Measurements from ENCODE around the gene NTPCR.

DNA sequence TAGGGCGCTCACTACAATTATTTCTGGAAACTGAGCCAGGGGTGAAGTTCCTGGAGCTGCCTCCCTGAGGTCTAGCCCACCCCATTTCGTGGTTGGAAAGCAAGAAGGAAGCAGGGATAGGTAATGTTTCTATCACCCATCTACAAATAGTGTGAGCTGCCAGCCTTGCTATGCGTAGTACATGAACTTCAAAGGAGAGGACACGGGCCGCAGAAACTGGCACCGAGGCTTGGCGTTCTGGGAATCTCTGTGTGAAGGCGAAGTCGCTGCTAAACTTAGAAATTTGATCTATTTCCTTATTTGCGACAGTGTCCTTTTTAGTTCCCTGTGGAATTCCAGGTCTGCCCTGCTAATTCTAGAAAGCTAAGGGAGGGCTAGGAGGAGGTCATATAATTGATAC lies 49.6 kb upstream of the NTPCR start:
- TF ChIP-seq, protein P1, sequence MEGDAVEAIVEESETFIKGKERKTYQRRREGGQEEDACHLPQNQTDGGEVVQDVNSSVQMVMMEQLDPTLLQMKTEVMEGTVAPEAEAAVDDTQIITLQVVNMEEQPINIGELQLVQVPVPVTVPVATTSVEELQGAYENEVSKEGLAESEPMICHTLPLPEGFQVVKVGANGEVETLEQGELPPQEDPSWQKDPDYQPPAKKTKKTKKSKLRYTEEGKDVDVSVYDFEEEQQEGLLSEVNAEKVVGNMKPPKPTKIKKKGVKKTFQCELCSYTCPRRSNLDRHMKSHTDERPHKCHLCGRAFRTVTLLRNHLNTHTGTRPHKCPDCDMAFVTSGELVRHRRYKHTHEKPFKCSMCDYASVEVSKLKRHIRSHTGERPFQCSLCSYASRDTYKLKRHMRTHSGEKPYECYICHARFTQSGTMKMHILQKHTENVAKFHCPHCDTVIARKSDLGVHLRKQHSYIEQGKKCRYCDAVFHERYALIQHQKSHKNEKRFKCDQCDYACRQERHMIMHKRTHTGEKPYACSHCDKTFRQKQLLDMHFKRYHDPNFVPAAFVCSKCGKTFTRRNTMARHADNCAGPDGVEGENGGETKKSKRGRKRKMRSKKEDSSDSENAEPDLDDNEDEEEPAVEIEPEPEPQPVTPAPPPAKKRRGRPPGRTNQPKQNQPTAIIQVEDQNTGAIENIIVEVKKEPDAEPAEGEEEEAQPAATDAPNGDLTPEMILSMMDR (IDR thresholded peaks at IDR 0.05) = no peak
- no peak for TF ChIP-seq POLR2A (IDR thresholded peaks at IDR 0.05)
